Upper lobe of left lung (tissue), 4 donors: Measurements from ENCODE around the gene RPL35A.

ENCODE experiments used
- CTCF ChIP-seq, 6 experiments: fragments of 450-650 bp in 4 of 6; fragments of 200-600 bp in 2 of 6; sonication (generic) in 2 of 6; IDR thresholded peaks; one replicate each; pipeline ENCODE4 v1.5.1; 2016 to 2019; ENCODE audit warnings: antibody characterized with exemption in 6 of 6
- EP300 ChIP-seq, 4 donors: sonication (generic); formaldehyde crosslinking; IDR thresholded peaks; one replicate each; pipeline ENCODE4 v1.5.1; 2017; ENCODE audit warnings: antibody characterized with exemption in 4 of 4, control low read depth in 2 of 4
- POLR2A ChIP-seq, 4 donors: fragments of 450-650 bp; IDR thresholded peaks; one replicate each; pipeline ENCODE4 v1.5.1; 2016 to 2017; ENCODE audit warnings: antibody characterized with exemption in 4 of 4, mild to moderate bottlenecking in 2 of 4

DNA sequence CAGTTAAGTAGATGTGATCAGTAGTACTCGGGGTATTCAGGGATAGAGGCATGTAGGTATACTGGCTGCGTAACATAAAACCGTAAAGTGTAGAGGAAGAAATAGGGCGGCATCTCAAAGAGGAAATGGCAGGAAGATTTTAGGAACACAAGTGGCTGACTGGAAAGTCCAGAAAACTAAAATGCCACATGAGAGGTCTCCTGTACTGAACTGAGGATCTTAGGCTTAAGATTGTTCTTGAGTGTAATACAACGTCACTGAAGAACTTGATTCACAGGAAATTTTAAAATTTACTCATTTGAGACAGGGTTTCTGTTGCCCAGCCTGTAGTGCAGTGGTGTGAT is 7.8 kb downstream of the RPL35A start:
- no peak for TF ChIP-seq EP300 (IDR thresholded peaks at IDR 0.05)
- no peak for TF ChIP-seq CTCF (IDR thresholded peaks at IDR 0.05)
- TF ChIP-seq POLR2A (IDR thresholded peaks at IDR 0.05): no peak
